Fibroblast of lung (primary cell): ENCODE results near the gene PKN3.

ENCODE experiments used
- CTCF ChIP-seq, 2 donors: IDR thresholded peaks in 1 of 2; conservative IDR thresholded peaks in 1 of 2; 1 replicate in 1 of 2; 2 replicates in 1 of 2; pipeline ENCODE4 v1.5.1; 2011 to 2012; ENCODE audit warnings: low read length in 2 of 2, control low read depth in 1 of 2, inconsistent platforms in 1 of 2, low read depth in 1 of 2, mild to moderate bottlenecking in 1 of 2
- EZH2 ChIP-seq: IDR thresholded peaks from 2 replicates; pipeline ENCODE4 v1.5.1; 2012; ENCODE audit warnings: low read length, control low read depth, mild to moderate bottlenecking; ENCODE audit errors: missing control alignments

GRCh38 chr9:128750926-128751595 is 48.8 kb downstream of the PKN3 start:
- TF ChIP-seq CTCF (conservative IDR thresholded peaks at IDR 0.05 in 1 of 2, IDR thresholded peaks at IDR 0.05 in 1 of 2; ENCODE audit: low read depth in 1 of 2, low read length in 2 of 2) (no peak), EZH2 (no peak)
